Measurements from ENCODE around the gene TLK2.
A peak's percentile ranks its signal among the peaks of the same experiment; 100 is the strongest.
"Not testable (repeated sequence)": the region's sequence is repeated elsewhere in the genome, so short reads cannot be mapped to it uniquely, and the experiment has no call there.

The TLK2 gene

DNA sequence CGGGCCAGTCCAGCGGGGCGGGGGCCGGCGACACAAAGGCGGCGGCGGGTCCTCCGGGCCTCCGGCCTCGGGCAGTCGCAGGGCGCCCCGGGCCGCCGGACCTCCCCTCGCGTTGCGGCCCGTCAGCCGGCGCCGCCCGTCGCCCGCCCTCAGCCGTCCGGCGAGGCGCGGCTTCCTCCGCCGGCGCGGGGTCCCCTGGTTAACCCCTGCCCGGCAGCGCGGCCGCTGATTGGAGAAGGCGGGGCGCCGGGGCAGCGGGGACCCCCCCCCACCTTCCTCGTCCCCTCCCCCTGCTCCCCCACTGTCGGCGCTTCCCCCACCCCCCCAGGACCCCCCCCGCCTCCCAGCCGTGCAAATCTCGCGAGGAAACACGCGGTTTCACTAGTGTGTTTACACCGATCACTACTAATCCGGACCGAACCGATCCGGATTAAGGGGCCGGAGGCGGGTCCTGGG is at the start of gene TLK2:
TSS of gene TLK2 (plus strand) at position 402 of the 456 bp plus-strand sequence. CDS start 2,301 bp downstream, outside the sequence.
- DNase-seq, result peak; percentile 92

DNA sequence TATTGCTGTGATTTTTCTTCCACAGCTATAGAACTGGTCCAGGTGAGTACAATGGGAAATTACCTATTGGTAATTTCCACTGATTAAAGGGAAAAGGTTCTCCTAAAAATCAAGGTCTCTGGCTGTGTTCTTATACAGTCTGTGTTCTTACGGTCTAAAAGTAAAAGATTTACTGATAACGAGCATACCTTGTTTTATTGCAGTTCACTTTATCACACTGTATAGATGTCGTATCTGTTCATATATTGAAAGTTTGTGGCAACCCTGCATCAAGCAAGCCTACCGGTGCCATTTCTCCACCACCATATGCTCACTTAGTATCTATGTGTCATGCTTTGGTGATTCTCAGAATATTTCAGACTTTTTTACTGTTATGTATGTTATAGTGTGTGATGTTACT is 43.4 kb upstream of the TLK2 start:
- not testable (repeated sequence) for DNase-seq

DNA sequence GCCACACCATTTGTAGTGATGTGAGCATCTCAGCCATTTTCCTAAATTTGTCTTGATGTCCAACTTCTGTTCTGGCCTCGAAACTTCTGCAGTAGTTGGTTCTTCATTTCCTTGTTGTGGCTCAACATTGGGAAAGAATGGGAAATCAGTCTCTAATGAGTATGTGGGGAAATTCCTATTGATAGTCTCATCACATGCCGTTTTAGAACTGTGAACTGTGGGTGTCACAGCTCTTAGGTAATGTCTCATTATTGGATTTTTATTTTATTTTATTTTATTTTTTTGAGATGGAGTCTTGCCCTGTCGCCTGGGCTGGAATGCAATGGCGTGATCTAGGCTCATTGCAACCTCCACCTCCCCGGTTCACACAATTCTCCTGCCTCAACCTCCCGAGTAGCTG is 37.4 kb upstream of the TLK2 start:
- not testable (repeated sequence) for DNase-seq

DNA sequence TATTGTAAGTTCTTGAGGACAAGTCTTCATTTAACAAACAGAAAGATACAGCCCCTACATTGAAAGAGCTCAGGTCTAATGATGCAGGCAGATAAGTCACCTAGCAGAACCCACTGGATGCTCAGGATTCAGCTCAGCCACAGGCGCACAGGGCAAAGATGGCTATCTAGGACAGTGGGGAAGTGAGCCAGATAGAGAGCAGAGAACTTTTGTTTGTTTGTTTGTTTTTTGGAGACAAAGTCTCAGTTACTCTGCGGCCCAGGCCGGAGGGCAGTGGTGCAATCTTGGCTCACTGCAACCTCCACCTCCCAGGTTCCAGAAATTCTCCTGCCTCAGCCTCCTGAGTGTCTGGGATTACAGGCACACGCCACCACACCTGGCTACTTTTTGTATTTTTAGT is 34.6 kb upstream of the TLK2 start:
- DNase-seq, result no peak

DNA sequence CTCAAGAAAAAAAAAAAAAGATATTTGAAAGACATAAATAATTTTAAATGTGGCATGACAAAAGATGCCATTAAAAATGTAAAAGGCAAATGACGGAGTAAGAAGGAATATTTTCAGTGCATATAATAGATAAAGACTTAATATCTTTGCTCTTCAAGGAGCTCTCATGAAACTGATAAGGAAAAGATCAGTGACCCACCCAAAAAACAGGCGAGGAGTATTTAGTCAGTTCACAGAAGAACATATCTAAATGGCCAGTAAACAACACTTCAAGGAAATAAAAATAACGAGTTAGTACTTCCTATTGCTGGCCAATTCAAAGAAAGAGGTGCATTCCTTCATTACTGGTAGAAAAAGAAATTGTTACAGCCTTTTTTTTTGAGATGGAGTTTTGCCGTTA is 32.8 kb upstream of the TLK2 start:
- DNase-seq, result not testable (repeated sequence)

DNA sequence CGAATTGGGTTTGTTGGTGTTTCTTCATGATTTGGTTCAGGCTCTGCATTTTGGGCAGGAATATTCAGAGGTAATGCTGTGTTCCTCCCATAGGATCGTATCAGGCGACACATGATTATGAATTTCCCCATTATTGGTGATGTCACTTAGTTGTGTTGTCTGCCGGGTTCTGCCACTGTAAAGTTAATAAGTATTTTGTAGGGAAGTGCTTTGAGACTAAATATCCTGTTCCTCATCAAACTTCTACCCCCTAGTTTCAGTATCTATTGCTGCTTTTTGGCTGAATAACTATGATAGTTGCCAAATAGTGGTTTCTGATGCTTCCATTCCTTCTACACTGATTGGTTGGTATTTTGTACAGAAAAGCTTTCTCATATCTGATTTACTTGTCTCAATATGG is 26.4 kb upstream of the TLK2 start:
- DNase-seq, result not testable (repeated sequence)

DNA sequence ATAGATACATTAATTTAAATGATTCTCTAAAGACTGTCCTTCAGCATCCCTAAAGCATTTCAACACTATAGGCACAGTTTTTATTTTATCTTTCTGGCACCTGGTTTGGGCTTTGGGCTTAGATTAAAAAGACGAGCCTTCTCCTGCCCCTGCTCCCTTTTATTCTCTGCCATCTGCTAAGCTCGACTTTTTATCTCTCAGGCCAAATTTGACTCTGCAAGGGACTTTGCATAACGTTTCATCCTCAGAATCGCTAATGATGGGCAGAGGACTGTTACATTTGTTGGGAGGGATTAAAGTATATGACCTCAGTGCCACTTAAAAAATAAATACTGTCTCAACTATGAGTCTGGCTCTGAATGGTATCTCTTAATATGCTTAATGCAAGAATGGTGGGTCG is 25.6 kb upstream of the TLK2 start:
- not testable (repeated sequence) for DNase-seq

DNA sequence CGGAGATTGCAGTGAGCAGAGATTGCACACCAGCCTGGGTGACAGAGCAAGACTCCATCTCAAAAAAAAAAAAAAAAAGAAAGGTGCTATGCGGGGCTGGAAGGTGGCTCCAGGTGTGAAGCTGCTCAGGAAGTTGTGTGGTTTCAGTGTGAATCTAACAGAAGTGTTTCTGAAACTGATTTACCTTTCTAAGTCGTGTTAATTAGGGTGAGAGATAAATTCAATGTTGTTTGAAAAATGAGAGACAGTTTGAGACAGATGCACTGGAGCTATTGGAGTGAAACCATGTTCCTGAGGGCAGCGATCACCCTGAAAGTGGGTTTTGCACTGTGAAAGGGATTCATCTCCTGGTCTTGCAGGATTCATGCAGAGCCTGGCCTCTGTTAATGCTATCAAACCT is 25.0 kb upstream of the TLK2 start:
- not testable (repeated sequence) for DNase-seq

DNA sequence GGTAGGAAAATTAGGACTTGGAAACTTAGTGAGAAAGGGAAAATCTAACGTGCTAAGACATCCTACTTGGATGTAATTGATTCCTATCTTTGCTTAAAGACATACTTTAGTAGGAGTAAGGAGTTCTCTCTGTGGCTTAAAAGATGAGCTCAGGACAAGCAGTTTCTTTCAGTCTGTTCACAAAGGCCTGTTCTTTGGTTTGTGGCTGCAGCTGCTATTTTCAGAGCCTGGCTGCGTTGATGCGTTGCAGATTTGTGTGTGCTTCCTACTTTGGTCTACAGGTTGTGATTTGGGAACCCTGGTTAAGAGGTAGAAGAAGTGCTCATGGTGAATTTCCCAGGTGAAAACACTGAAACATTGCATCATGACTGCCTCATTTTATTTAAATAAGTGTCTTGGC is 24.5 kb upstream of the TLK2 start:
- not testable (repeated sequence) for DNase-seq

DNA sequence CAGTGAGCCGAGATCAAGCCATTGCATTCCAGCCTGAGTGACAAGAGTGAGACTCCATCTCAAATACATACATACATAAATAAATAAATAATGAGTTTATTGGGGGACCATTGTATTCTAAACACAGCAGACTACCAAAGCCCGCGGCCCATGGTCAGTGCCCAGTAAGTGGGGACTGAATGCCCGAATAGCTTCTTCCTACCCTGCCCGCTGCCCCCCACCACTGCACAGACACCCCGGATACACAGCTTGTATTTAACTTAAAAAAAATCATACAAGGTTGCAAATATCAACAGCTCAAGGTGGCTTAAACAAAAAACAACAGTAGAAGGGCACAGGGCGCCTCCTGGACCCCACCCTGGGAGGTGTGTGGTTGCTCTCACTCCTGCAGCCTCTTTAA is 22.6 kb upstream of the TLK2 start:
- no peak for DNase-seq

DNA sequence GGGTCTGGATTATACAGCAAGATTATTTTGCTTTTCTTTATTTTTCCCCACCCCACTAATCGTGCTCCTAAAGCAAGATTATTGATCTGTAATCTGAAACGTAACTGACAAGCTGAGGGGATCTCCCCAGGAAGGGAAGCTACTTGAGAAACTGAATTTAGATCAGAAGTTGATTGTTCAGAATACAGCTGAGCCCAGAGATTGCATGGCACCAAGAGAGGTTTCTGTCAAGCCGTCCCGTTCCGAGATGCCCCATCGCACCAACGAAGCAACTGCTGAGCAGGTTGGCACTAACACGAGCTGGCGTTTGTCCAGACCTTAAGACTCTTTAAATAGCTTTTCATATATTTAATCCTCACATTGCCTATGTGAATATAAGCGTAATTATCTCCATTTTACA is 20.1 kb upstream of the TLK2 start:
- not testable (repeated sequence) for DNase-seq

DNA sequence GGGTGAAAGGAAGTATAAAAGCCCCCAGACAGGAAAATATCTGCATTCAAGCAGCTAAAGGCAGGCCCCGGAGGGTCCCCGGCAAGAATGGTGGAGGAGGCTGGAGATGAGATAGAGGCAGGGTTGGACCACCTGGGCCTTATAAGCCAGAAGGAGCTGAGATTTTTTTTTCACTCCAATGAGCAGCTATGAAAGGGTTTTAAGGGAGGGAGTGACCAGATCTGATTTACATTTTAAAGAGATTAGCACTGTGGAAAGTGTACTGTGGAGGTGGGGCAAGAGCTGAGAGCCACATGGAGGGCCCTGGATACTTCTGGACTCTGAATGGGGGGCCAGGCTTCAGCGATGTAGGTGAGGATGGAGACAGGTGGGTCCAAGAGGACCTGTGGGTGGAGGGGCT is 14.2 kb upstream of the TLK2 start:
- DNase-seq, result not testable (repeated sequence)

DNA sequence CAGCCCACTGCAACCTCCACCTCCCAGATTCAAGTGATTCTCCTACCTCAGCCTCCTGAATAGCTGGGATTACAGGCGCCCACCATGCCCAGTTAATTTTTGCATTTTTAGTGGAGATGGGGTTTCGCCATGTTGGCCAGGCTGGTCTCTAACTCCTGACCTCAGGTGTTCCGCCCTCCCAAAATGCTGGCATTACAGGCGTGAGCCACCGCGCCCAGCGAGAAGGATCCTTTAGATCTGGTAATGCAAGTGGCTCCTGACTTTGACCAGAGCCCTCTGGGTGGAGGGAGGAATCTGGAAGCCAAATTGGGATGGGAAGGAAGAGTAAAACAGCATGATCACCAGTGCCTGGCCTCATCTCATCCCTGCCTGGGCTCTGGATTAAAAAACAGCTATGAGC is 13.4 kb upstream of the TLK2 start:
- not testable (repeated sequence) for DNase-seq

DNA sequence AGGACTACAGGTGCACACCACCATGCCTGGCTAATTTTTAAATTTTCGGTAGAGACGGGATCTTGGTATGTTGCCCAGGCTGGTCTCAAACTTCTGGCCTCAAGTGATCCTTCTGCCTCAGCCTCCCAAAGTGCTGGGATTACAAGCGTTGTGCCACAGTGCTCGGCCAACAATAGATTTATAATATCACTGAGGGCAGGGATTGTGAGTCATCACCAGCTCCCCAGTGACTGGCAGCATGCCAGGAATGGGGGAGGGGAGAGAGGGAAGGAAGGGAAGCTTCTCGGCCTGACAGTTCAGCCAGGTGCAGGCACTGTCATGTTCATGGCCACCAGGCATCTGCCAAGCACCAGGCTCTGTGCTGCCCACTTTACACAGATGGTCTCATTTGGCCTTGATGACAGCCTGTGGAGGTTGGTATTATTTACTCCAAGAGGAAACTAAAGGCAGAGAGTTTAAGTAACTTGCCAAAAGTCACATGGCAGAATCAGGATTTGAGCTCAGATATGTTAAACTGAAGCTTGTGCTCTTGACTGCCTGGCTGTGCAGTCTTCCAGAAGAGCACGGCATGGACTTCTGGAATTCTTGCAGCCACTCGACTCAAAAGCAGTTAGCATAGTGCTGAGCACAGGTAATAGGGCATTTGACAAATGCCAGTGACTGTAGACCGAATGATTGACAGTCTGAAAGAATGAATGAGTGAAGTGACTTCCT is 7.8 kb upstream of the TLK2 start:
- DNase-seq, result peak; percentile 96

DNA sequence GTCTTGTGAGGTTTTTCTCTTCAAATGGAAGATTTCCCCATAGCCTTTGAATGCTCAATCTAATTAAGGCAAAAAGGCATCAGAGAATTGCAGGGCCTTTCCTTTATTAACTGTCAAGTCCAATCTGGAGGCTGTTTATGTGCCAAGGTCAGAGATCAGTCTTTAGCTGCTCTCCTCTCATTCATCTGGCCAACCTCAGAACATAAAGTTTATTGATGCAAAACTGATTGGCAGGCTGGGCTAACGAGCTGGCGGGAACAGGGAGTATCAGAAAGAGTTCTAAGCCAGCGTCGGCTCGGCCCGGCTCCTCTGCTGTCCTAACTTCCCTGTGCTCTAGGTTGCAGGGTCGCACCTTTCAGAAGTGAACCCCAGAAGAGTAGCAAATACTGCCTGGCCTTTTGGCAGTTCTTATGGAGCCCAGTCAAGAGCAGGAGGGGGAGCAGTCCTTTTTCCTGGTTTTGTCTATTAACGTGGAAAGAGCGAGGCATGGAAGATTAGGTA is 7.2 kb upstream of the TLK2 start:
- DNase-seq, result peak; percentile 69

DNA sequence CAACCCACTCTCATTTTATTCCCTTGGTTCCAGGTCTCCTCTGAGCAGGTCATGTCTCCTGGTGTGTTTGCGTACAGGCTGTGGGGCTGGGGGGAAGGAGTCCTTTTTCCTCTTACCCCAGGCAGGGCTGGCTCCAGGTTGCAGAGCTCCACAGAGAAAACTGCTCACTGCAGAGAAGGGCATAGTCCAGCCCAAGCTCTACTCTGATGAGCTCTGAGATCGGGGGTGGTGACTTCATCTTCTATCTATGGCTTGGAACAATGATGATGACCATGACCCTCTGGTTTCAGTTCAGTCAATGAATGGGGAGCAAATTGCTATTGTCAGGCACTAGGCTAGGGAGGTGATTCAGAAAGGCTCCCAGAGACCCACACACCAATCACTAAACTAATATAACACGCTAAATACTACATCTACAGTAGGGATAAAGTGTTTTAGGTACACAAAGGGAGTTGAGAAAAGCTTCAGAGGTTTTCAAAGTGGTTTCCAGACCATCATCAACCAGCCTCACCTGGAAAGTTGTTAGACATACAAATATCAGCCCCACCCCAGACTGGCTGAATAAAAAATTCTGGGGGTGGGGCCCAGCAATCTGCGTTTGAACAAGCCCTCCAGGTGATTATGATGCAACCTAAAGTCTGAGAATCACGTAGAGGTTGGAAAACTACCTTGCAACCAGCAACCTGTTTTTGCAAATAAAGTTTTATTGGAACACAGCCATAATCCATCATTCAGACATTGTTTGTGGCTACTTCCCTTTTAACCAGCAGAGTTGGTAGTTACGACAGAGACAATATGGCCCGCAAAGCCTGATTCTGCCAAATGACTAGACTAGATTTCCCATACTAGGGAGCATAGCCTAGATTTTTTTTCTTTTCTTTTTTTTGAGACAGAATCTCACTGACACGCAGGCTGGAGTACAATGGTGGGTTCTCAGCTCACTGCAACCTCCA is 5.3 kb upstream of the TLK2 start:
- DNase-seq, result peak; percentile 69

DNA sequence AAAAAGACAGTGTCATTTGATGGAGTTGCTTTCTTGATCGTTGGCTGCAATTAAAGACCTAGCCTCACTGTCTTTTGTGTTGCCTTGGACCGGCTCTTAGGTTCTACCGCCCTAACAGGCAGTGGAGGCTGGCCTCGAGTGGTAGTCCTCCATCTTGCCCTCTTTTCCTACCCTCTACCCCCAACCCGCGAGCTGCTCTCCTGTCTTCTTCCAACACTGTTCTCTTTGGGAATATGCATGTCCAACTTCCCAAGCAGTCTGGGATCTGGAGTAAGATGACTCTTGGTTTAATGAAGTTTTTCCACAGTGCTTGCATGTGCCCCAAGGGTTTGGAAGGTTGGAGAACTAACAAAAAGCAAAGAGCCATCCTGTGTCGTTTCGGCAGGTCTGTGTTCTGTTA is 1.5 kb upstream of the TLK2 start:
- DNase-seq, result not testable (repeated sequence)

DNA sequence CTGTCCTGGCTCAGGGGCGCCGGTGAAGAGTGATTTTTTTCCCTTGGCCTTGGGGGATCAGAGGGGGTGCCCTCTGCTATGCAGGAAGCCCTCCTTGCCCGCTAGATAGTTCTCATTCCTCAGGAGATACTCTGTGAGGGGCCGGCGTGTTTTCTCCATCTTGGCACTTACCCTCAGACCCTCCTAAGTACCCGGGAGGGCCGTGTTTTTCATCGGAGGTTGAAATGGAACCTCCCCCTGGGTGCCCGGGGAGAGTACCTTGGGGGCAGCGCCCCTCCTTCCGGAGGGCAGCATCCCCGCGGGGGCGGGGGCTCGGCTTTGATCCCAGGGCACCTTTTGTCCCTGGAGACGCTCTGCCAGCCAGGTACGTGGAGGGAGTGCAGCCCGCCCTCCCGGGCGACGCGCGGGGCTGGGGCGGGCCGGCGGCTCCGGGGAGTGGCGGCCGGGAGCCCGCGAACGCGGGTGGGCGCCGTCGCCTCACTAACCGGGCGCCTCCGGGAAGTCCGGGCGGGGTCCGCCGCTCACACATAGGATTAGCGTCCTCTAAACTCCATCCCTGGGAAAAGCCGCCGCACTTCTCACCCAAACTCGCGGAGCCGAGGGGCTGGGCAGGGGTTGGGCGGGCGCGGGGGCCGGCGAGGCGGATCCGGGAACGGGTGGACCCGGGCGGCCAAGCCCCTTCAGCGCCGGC is 762 bp upstream of the TLK2 start:
- DNase-seq, result peak; percentile 66

DNA sequence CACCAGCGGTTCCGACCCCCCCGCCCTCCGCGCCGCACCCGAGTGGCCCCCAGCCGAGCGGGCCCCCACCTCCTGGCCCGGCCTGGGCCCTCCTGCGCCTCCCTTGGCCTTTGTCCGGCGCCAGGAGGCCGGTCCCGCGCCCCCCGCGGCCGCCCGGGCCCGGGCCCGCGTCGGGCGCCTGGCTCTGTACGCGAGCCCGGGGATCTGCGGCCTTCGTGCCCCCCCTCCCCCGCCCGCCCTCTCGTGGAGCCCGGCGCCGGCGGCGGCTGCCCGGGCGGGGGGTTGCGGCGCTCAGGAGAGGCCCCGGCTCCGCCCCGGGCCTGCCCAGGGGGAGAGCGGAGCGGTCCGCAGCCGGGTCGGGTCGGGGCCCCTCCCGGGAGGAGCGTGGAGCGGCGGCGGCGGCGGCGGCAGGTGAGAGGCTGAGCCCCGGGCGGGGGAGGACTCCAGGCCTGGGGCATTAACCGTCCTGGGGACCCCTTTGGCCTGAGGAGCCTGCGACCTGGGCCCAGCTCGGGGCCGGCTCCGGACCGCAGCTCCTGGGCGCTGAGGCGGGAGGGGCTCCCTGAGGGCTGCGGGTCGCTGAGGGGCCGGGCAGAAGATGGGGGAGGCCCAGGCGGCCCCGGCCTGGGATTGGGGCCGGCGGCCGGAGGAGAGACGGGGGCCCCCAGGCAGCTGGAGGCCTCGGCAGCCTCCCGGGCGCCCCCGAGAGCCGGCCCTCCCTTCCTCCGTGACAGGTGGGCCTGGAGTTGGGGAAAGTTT is 434 bp downstream of the TLK2 start:
- DNase-seq, result peak; percentile 71

DNA sequence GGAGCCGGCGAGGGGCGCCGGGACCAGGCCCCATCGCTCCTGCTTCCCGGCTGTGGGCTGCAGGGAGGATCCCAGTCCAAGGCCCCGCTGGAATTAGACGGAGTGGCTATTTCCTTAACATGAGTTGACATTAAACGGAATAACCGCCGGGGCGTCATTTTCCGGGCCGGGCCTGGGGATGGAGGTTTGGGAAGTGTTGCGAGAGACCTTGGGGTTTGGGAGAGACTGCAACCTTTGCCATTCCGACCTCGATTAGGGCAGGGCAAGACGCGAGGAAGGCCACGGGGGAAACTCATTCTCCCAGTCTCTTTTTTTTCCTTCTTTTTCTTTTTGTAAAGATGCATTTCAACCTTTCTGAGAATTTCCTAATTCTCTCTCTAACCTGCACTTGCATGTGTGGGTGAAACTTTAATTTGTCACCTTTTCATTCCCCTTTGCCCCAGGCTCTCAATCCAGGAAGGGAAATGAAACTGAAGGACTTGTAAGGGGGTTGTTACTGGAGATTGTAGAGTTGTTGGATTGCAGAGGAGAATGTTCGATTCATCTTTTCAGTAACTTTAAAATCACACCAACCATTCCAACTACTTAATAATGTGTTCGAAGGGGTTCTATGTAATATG is 1.1 kb downstream of the TLK2 start:
- DNase-seq, result peak; percentile 28

DNA sequence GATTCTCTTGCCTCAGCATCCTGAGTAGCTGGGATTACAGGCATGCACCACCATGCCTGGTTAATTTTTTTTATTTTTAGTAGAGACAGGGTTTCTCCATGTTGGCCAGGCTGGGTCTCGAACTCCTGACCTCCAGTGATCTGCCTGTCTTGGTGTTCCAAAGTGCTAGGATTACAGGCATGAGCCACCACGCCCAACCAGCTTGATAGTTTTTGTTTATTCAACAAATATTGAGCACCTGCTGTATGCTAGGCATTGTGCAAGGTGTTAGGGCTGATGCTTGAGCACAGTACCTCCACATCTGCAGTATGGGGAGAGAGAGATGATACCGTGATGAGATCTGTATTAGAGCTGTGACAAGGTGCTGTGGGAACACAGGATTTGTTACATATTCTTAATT is 3.9 kb downstream of the TLK2 start:
- DNase-seq, result not testable (repeated sequence)

DNA sequence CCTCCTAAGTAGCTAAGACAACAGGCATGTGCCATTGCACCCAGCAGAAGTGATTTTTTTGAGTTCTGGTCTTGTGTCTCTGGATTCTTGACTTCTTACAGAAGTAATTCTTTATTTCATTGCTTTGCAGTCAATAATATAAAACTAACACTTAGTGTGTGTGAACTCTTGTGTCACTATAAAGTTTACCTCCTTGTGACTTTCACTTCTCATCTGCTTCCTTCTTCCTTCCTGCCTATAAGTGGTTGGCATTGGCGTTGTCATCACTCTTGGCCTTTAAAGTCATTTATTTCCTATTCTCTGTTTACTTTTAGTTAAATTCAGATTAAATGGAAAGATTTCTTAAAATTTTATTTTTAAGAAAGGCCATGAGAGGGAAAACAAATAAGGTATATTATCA is 12.4 kb downstream of the TLK2 start:
- DNase-seq, result not testable (repeated sequence)

All from NCI-H69 (cell line).